HepG2 (cell line): ENCODE measurements around the gene MCC. TPM values are rescaled to one million over a fixed set of nuclear protein-coding genes. Genes with fewer than 3 reads are reported as not detected.

Experiments
- ATAC-seq: fragments of 200-7000 bp; cut with Tn5 transposase; 3 replicates; pipeline ENCODE4 v1.9.1; 2020; ENCODE audit warnings: mild to moderate bottlenecking, moderate library complexity
- BruUV-seq: library from RNA; stranded (reverse); fragments of 400-500 nt; replicated peaks from 2 replicates; lab custom pipeline; 2021; lab: Mats Ljungman, UMichigan
- CTCF ChIA-PET: fragments of 300-600 bp; formaldehyde crosslinking; extraction: SDS; loops from one replicate; lab custom pipeline; 2021; ENCODE audit warnings: low total read pairs, inconsistent platforms, low intra/inter-chr PET ratio; lab: Yijun Ruan, JAX
- POLR2A ChIA-PET: fragments of 350-600 bp; sonication (Branson Sonifier 250); formaldehyde crosslinking; loops from one replicate; lab custom pipeline; 2020; ENCODE audit warnings: antibody characterized with exemption, inconsistent platforms; lab: Yijun Ruan, JAX
- DNase-seq: peaks from one replicate; pipeline ENCODE4 v3.0.0-alpha.2; 2015; ENCODE audit warnings: low spot score
- FAIRE-seq: peaks from 3 replicates; lab custom pipeline; 2011; peaks lifted over from hg19 to GRCh38; lab: Jason Lieb, UNC
- H2AFZ ChIP-seq: one replicate; pipeline ENCODE4 v1.6.1; 2011; ENCODE audit warnings: low read length, inconsistent platforms
- H3K27ac ChIP-seq: fragments of 300-600 bp; 3 replicates; pipeline ENCODE4 v1.8.0; 2011; ENCODE audit warnings: mixed run types, mild to moderate bottlenecking, mixed read lengths, low read length, inconsistent platforms; ENCODE audit not compliant: insufficient read depth; ENCODE audit errors: extremely low read length
- H3K27me3 ChIP-seq, 2 experiments: fragments of 200-600 bp in 1 of 2; 2 replicates in 1 of 2; 3 replicates in 1 of 2; pipeline versions ENCODE4 v1.6.0 to v1.8.0; 2011; ENCODE audit warnings: low read length in 2 of 2, mild to moderate bottlenecking in 2 of 2, moderate library complexity in 2 of 2, inconsistent platforms in 1 of 2; ENCODE audit not compliant: insufficient read depth in 2 of 2, control insufficient read depth in 1 of 2
- H3K36me3 ChIP-seq, 2 experiments: fragments of 200-600 bp in 1 of 2; replicated peaks in 1 of 2; 2 replicates in 1 of 2; 3 replicates in 1 of 2; pipeline versions ENCODE4 v1.5.1 to v1.8.0; 2011; ENCODE audit warnings: low read length in 2 of 2, inconsistent platforms in 1 of 2; ENCODE audit not compliant: insufficient read depth in 2 of 2, control insufficient read depth in 1 of 2
- H3K4me1 ChIP-seq: 2 replicates; pipeline ENCODE4 v1.5.1; 2012; ENCODE audit warnings: low read length, inconsistent platforms; ENCODE audit not compliant: insufficient read depth
- H3K4me2 ChIP-seq: 2 replicates; pipeline ENCODE4 v1.6.0; 2011; ENCODE audit warnings: low read depth, low read length, inconsistent platforms
- H3K4me3 ChIP-seq, 3 experiments: fragments of 200-600 bp in 1 of 3; sonication (generic), shearing (Covaris generic) in 1 of 3; replicated peaks in 1 of 3; 2 replicates each; pipeline ENCODE4 v1.5.1; 2011 to 2016; ENCODE audit warnings: low read length in 3 of 3, inconsistent platforms in 2 of 3, low read depth in 2 of 3, mild to moderate bottlenecking in 2 of 3, control low read depth in 1 of 3, mixed read lengths in 1 of 3; ENCODE audit not compliant: insufficient read depth in 1 of 3
- H3K79me2 ChIP-seq: one replicate; pipeline ENCODE4 v1.6.1; 2011; ENCODE audit warnings: low read length, inconsistent platforms; ENCODE audit not compliant: insufficient read depth
- H3K9ac ChIP-seq: 2 replicates; pipeline ENCODE4 v1.6.0; 2011; ENCODE audit warnings: mild to moderate bottlenecking, low read depth, low read length, inconsistent platforms; ENCODE audit not compliant: insufficient read depth
- H3K9me3 ChIP-seq: 2 replicates; pipeline ENCODE4 v1.5.1; 2012; ENCODE audit warnings: mild to moderate bottlenecking, low read length
- H4K20me1 ChIP-seq: 2 replicates; pipeline ENCODE4 v1.6.0; 2011; ENCODE audit warnings: inconsistent platforms, mild to moderate bottlenecking, low read length, moderate library complexity; ENCODE audit not compliant: insufficient read depth
- ATF1 ChIP-seq: IDR thresholded peaks from 2 replicates; pipeline ENCODE4 v1.6.1; 2016; ENCODE audit warnings: mild to moderate bottlenecking, control low read depth
- ETV6 ChIP-seq: sonication (generic); formaldehyde crosslinking; conservative IDR thresholded peaks from 2 replicates; pipeline ENCODE4 v1.4.0; 2020; ENCODE audit warnings: missing genetic modification reagents
- FIP1L1 ChIP-seq: fragments of 200-400 bp; formaldehyde crosslinking; IDR thresholded peaks from 2 replicates; pipeline ENCODE4 v1.6.1; 2018; ENCODE audit warnings: low read depth, mild to moderate bottlenecking, low read length, moderate library complexity, borderline replicate concordance; ENCODE audit not compliant: insufficient read depth
- GATAD1 ChIP-seq: IDR thresholded peaks from 2 replicates; pipeline ENCODE4 v1.6.1; 2016; ENCODE audit warnings: missing genetic modification reagents, missing compliant biosample characterization
- IRX3 ChIP-seq: sonication (generic); formaldehyde crosslinking; IDR thresholded peaks from 2 replicates; pipeline ENCODE4 v1.8.1; 2023; ENCODE audit warnings: mild to moderate bottlenecking, low read depth, missing genetic modification reagents, borderline replicate concordance
- NCOR1 ChIP-seq: fragments of 200-600 bp; sonication (generic); IDR thresholded peaks from 2 replicates; pipeline ENCODE4 v1.7.0; 2017; ENCODE audit warnings: antibody characterized with exemption, low read length, borderline replicate concordance
- NFIC ChIP-seq: IDR thresholded peaks from 2 replicates; pipeline ENCODE4 v1.6.1; 2012; ENCODE audit warnings: mild to moderate bottlenecking, low read length, inconsistent platforms
- NR3C1 ChIP-seq: sonication (generic); formaldehyde crosslinking; IDR thresholded peaks from 2 replicates; pipeline ENCODE4 v1.4.0; 2020; ENCODE audit warnings: missing genetic modification reagents
- NRL ChIP-seq: sonication (generic); formaldehyde crosslinking; IDR thresholded peaks from 2 replicates; pipeline ENCODE4 v1.5.0; 2020; ENCODE audit warnings: missing genetic modification reagents, mild to moderate bottlenecking, moderate library complexity, borderline replicate concordance
- POLR2G ChIP-seq: fragments of 200-400 bp; formaldehyde crosslinking; IDR thresholded peaks from 2 replicates; pipeline ENCODE4 v1.6.1; 2018; ENCODE audit warnings: mild to moderate bottlenecking, low read depth, low read length, moderate library complexity
- RAD51 ChIP-seq: fragments of 450-650 bp; IDR thresholded peaks from 2 replicates; pipeline ENCODE4 v1.6.1; 2016; ENCODE audit warnings: borderline replicate concordance
- SYNCRIP ChIP-seq: fragments of 200-400 bp; formaldehyde crosslinking; IDR thresholded peaks from 2 replicates; pipeline ENCODE4 v1.6.1; 2018; ENCODE audit warnings: mild to moderate bottlenecking, low read depth, low read length; ENCODE audit not compliant: insufficient read depth
- TARDBP ChIP-seq: sonication (generic); formaldehyde crosslinking; IDR thresholded peaks from 2 replicates; pipeline ENCODE4 v1.8.0; 2022; ENCODE audit warnings: mild to moderate bottlenecking, missing genetic modification reagents
- TOPORS ChIP-seq: sonication (generic); formaldehyde crosslinking; IDR thresholded peaks from 2 replicates; pipeline ENCODE4 v1.8.0; 2023; ENCODE audit warnings: mild to moderate bottlenecking, missing genetic modification reagents
- ZBTB1 ChIP-seq: sonication (generic); formaldehyde crosslinking; IDR thresholded peaks from 2 replicates; pipeline ENCODE4 v1.4.0; 2020; ENCODE audit warnings: missing genetic modification reagents, borderline replicate concordance
- ZFP62 ChIP-seq: sonication (generic); formaldehyde crosslinking; IDR thresholded peaks from 2 replicates; pipeline ENCODE4 v1.4.0; 2020; ENCODE audit warnings: missing genetic modification reagents
- ZNF446 ChIP-seq: sonication (generic); formaldehyde crosslinking; IDR thresholded peaks from 2 replicates; pipeline ENCODE4 v1.5.0; 2020; ENCODE audit warnings: mild to moderate bottlenecking, missing genetic modification reagents
- WGBS: methylation state at CpG from one replicate; pipeline ENCODE4 v1.1.6; 2017; ENCODE audit warnings: low lambda C conversion rate; 5-methylcytosine and 5-hydroxymethylcytosine counted together
- in situ Hi-C: cut with HindIII; loops from 2 replicates; pipeline ENCODE4 v1.10.0; 2017; ENCODE audit warnings: low pct_unique_long_range_greater_than_20kb; ENCODE audit not compliant: extremely low pct_ligation_motif_present
- intact Hi-C: fragments of 100-400 bp; cut with micrococcal nuclease; formaldehyde crosslinking; loops from one replicate; pipeline ENCODE4 v1.10.0; 2022; ENCODE audit not compliant: unreplicated experiment
- polyA plus RNA-seq, 8 experiments: library from polyadenylated mRNA; depleted of rRNA in 3 of 8; stranded (reverse) in 7 of 8; unstranded in 1 of 8; fragments of >200 nt; fragmentation: Illumina TruSeq in 4 of 8; extraction: Trizol in 4 of 8; gene quantifications; 2 replicates each; pipeline versions ENCODE4 v1.2.1 to v1.2.3, GENCODE V29; 2011 to 2016; ENCODE audit warnings: low read depth in 4 of 8, missing spikeins in 1 of 8, mixed read lengths in 1 of 8; ENCODE audit not compliant: insufficient read depth in 1 of 8
- total RNA-seq, 5 experiments: library from RNA; depleted of rRNA; stranded (reverse); fragments of >200 nt; fragmentation: Illumina TruSeq; extraction: Trizol; gene quantifications; 2 replicates each; pipeline ENCODE4 v1.2.3, GENCODE V29; 2016; ENCODE audit warnings: low read depth in 1 of 5
- TF ChIP-seq, protein P1 (sequence below), 2 experiments: sonication (generic) in 1 of 2; formaldehyde crosslinking in 1 of 2; IDR thresholded peaks; 2 replicates each; pipeline versions ENCODE4 v1.6.1 to v1.9.0; 2014 to 2022; ENCODE audit warnings: antibody characterized with exemption in 1 of 2, borderline replicate concordance in 1 of 2, inconsistent platforms in 1 of 2, low read depth in 1 of 2, missing genetic modification reagents in 1 of 2

The MCC gene
- total and polyA plus RNA-seq, 2 of the 13 experiments (the other 11 are each of a cell fraction or from before 2014, with no cell fraction given): 0.55 to 2.4 TPM

GRCh38 chr5:113170707-113171106 lies 317.5 kb downstream of the MCC start (continued):
- TF ChIP-seq POLR2G (no peak), TOPORS (CRISPR knock-in tag) (no peak), SYNCRIP (no peak)
- TF ChIP-seq, protein P1, sequence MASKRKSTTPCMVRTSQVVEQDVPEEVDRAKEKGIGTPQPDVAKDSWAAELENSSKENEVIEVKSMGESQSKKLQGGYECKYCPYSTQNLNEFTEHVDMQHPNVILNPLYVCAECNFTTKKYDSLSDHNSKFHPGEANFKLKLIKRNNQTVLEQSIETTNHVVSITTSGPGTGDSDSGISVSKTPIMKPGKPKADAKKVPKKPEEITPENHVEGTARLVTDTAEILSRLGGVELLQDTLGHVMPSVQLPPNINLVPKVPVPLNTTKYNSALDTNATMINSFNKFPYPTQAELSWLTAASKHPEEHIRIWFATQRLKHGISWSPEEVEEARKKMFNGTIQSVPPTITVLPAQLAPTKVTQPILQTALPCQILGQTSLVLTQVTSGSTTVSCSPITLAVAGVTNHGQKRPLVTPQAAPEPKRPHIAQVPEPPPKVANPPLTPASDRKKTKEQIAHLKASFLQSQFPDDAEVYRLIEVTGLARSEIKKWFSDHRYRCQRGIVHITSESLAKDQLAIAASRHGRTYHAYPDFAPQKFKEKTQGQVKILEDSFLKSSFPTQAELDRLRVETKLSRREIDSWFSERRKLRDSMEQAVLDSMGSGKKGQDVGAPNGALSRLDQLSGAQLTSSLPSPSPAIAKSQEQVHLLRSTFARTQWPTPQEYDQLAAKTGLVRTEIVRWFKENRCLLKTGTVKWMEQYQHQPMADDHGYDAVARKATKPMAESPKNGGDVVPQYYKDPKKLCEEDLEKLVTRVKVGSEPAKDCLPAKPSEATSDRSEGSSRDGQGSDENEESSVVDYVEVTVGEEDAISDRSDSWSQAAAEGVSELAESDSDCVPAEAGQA (IDR thresholded peaks at IDR 0.05; ENCODE audit: low read depth): no peak
- TF ChIP-seq, protein P1 (CRISPR knock-in tag; IDR thresholded peaks at IDR 0.05; ENCODE audit: borderline replicate concordance): no peak
- TF ChIP-seq, all 625 proteins: peak for 0

- no peak for ATAC-seq
- Histone ChIP-seq H3K4me1 (no peaks in the 10 kb centered on the region), H3K27ac (no peak overlapping the region), H3K4me3 (no peak overlapping the region), H3K27me3 (no peaks in the 10 kb centered on the region; a peak in 1 of 5 replicates), H3K79me2 (no peaks in the 10 kb centered on the region), H4K20me1 (no peaks in the 10 kb centered on the region), H2AFZ (no peak overlapping the region), H3K4me2 (no peak overlapping the region), H3K36me3 (no peaks in the 10 kb centered on the region), H3K9me3 (no peaks in the 10 kb centered on the region), H3K9ac (no peak overlapping the region)
- no peak for DNase-seq
- ChIA-PET POLR2A (no interaction called here), CTCF (no interaction called here)
- TF ChIP-seq FIP1L1 (no peak), RAD51 (no peak), ETV6 (no peak), NCOR1 (no peak), IRX3 (CRISPR knock-in tag) (no peak), ZBTB1 (no peak), GATAD1 (no peak), TARDBP (no peak), ATF1 (CRISPR knock-in tag) (no peak), NRL (no peak), ZFP62 (no peak), ZNF446 (CRISPR knock-in tag) (no peak), NFIC (no peak), NR3C1 (CRISPR knock-in tag) (no peak)
- no TSS peak for BruUV-seq
- in situ Hi-C loops: no loop called here
- 65% methylated on average over 1 of the region's 1 CpG for WGBS
- intact Hi-C loops: no loop called here
- FAIRE-seq: no peak
Observed at GRCh38 chr5:113169720-113170119, 318.5 kb downstream of the MCC start.
